ENCODE results near the gene HEPACAM2.

The HEPACAM2 gene

DNA sequence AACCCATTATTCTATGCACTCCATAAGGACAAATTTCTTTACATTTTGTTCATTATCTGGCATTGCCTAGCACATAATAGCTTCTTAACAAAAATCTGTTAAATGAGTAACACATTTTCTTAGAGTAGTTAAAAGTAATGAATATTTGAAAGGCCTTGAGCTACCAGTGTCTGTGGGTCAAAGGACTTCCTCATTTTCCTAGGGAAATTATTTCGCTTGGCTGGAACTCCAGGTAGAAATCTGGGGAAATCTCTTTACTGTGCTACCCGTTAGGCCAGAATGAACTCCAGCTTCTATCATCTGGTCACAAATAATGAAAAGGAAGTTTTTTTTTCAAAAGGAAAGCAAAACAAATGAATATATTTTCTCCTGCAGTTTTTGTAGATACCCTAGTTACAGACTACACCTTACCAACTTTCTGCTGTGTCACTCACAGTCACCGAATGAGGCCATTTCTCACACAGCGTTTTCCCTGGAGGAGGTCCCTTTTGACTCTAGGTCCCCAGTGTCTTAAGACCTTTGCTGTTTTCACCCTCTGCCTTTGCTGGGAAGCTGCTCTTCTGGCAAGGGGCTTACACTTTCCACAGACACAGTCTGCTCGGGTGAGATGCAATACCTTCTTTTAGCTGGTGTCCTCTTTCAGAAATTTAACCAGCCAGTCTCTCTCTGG, 79.7 kb downstream of the HEPACAM2 start:
- no peak for DNase-seq

DNA sequence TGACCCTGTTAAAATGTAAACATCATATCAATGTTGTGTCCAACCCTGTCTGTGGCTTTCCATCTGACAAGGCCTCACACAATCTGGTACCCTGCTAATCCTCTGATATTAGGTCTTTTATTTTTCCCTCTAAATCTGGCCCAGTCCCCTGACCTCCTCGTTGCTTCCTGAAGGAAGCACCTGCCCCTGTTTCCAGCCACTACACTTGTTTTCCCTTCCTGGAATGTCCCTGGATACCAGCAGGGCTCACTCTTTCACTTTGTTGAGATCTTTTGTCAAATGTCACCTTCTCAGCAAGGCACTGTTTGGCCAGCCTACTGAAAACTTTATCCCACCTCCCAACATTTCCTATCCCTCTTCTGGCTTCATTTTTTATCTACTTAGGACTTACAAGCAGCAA, 80.2 kb downstream of the HEPACAM2 start:
- no peak for DNase-seq

DNA sequence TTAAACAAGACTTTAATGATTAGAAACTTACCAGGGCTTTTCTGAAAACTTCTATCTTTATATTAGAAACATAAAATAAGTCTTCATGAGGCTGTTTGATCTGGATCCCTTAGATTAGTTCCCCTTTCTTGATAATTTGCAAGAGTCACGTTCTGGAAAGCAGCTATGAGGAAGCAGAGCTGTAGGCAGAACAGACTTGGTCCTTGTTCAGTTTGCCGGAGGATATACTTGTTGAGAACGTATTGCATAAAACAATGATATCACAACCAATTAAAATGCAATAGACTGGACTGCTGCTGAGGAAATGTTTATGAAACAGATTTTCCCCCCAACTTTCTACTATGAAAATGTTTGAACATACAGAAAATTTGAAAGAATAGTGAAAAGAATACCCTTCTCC, 80.9 kb downstream of the HEPACAM2 start:
- DNase-seq: no peak

DNA sequence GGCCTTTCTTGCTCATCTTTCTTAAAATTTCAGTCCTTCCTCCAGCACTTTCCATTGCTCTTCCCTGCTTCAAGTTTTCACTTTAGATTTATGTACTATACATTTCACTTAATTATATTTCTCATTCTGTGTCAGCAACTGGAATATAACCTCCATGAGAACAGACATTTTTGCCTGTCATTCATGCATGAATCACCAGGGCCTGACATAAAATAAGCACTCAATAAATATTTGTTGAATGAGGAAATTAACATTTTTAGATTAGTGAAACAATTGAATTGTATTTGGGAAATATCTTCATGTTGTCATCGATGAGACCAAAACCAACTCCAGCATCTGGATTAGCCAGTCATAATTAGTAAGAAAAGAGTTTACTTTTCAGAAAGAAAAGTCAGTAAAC, 84.1 kb downstream of the HEPACAM2 start:
- no peak for DNase-seq

DNA sequence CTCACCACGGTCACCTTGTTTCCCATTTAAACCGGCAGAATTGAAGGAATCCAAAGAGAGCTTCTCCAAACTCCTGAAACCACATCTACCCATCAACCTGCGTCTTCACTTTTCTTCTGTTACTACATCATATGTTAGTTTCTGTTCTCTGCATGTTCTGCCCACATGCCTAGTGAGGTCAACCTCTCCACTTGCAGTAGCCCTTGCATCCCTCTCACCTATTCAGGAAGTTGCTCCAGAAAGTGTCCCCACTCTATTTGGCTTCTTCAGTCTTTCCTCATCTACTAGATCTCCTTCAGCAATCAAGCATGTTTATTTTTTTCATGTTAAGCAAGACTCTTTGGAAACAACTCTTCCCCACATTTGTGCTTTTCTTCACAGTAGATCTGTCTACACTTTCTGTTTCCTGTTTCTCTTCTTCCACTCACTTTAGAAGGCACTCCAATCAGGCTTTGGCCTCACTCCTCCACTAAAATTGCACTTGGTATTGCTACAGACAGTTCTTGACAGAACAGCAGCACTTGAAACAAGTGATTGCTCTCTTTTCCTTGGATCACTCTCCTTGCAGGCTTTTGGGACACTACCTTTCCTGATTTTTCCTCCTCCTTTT, 85.6 kb downstream of the HEPACAM2 start:
- no peak for DNase-seq

DNA sequence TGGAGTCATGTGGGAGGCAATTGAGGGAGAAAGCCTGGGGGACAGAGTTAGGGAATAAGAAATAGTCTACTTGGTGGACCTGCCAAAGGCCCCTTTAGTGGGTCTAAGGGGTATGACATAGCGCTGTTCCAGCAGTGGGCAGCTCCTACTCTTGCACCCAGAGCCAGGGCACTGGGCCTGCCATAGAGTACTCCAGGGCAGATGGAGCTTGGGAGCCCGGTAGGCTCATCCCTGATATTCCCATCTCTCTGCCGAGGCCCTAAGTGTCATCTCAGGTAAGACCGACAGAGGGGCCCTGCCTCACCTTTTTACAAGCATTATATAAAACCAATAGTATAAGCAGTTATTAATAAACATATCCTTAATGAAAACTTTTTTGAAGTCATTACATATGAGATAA, 87.7 kb downstream of the HEPACAM2 start:
- no peak for DNase-seq

All from NCI-H1694 (cell line).